Testis (tissue), 2 donors: ENCODE measurements around the gene NFE2L2.
"Not testable (repeated sequence)": the region's sequence is repeated elsewhere in the genome, so short reads cannot be mapped to it uniquely, and the experiment has no call there.

Experiments used
- CTCF ChIP-seq, 3 experiments: fragments of 450-650 bp in 2 of 3; fragments of 200-600 bp in 1 of 3; sonication (generic) in 1 of 3; IDR thresholded peaks; one replicate each; pipeline ENCODE4 v1.5.1; 2016 to 2019; ENCODE audit warnings: antibody characterized with exemption in 3 of 3, mild to moderate bottlenecking in 2 of 3, moderate library complexity in 1 of 3
- POLR2A ChIP-seq: fragments of 450-650 bp; IDR thresholded peaks from one replicate; pipeline ENCODE4 v1.6.1; 2017; ENCODE audit warnings: antibody characterized with exemption, mild to moderate bottlenecking, moderate library complexity

- not testable (repeated sequence) for TF ChIP-seq CTCF (IDR thresholded peaks at IDR 0.05); POLR2A
Measured at GRCh38 chr2:177219787-177220186, 44.7 kb downstream of the NFE2L2 start.
